Measurements from ENCODE around the gene TSC22D4. TPM values are rescaled to one million over a fixed set of nuclear protein-coding genes. Genes with fewer than 3 reads are reported as not detected.

The TSC22D4 gene
- polyA plus RNA-seq, 1 experiment = 10.2 TPM

GRCh38 chr7:100437150-100438100 is 41.6 kb downstream of the TSC22D4 start:
- no peak overlapping the region for H3K27ac ChIP-seq (ENCODE audit: low read depth, low read length)
- no peaks in the 10 kb centered on the region for H3K9me3 ChIP-seq (ENCODE audit: control insufficient read depth, insufficient read depth, low read length)
- CTCF ChIA-PET = interaction anchor here (1.3 kb wide), 1 partner anchor 254 kb away, joined by 3 read pairs; no protein-coding TSS in a partner anchor
- no peak for TF ChIP-seq CTCF (IDR thresholded peaks at IDR 0.05; ENCODE audit: low read depth, low read length)
- POLR2A ChIA-PET = interaction anchor here (0.6 to 1.8 kb wide), 4 partner anchors 9 to 149 kb away, joined by 3 to 6 read pairs (median 5); partner anchors contain the start of genes FBXO24, LRCH4 and ZCWPW1
- DNase-seq (ENCODE audit: low read depth, low spot score) = no peak
- no peak overlapping the region for H3K4me3 ChIP-seq (ENCODE audit: low read depth, low read length)
- H3K27me3 ChIP-seq (ENCODE audit: control insufficient read depth, insufficient read depth, low read length) = no peaks in the 10 kb centered on the region

DNA sequence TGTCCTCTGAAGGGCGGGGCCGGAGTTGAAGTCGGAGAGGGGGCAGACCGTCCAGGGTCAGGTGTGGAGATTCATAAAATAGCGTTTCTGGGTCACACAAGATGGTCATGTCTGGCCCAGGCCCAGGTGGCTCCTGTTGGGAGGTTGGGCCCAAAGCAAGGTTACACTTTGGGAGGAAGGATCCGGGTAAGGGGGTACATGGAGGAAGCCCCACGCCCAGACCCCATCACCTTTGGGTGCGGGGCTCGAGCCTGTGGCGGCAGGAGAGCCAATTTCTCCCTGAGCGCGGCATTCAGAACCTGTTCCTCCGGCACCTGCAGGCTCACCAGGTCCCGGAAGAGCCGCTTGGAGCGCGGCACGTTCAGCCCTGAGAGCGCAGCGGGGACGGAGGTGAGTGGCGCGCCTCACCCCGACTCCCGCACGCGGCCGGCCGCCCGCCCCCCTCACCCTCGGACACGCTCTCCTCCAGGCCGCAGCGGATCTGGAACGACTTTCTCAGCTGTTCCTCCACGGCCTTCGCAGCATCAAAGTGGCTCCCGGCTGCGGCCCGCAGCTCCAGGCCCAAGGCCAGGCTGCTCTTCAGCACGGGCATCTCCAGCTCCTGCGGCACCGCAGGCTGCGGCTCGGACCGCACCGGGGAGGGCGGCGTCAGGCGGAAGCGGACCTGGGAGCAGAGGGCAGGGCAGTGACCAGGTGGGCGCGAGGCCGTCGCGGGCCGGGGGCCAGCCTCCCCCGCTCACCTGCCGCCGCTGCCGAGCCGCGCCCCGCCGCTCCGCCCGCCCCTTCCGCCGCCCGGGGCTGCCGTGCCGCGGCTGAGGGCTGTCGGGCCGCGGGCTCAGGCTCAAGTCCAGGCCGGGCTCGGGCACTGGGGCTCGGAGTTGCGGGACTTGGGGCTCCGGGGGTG is 43.4 kb downstream of the TSC22D4 start:
- no peak for TF ChIP-seq CTCF (IDR thresholded peaks at IDR 0.05; ENCODE audit: low read depth, low read length)
- DNase-seq (ENCODE audit: low read depth, low spot score) = no peak
- H3K27ac ChIP-seq (ENCODE audit: low read depth, low read length) = peak overlapping the region; percentile 61
- ChIA-PET CTCF (interaction anchor here (0.8 kb wide), 1 partner anchor 129 kb away, joined by 3 read pairs; no protein-coding TSS in a partner anchor), POLR2A (no interaction called here)
- no peaks in the 10 kb centered on the region for H3K27me3 ChIP-seq (ENCODE audit: control insufficient read depth, insufficient read depth, low read length)
- H3K4me3 ChIP-seq (ENCODE audit: low read depth, low read length) = peak overlapping the region; percentile 85
- H3K9me3 ChIP-seq (ENCODE audit: control insufficient read depth, insufficient read depth, low read length) = no peaks in the 10 kb centered on the region; the same call in 1 of the 2 replicates

GRCh38 chr7:100434297-100435144 is 44.5 kb downstream of the TSC22D4 start:
- no peaks in the 10 kb centered on the region; the same call in 1 of the 2 replicates for H3K9me3 ChIP-seq (ENCODE audit: control insufficient read depth, insufficient read depth, low read length)
- no peak overlapping the region for H3K27ac ChIP-seq (ENCODE audit: low read depth, low read length)
- no peak for TF ChIP-seq CTCF (IDR thresholded peaks at IDR 0.05; ENCODE audit: low read depth, low read length)
- CTCF ChIA-PET = interaction anchor here (0.8 to 1.1 kb wide), 2 partner anchors 31 to 130 kb away, joined by 3 to 4 read pairs; no protein-coding TSS in a partner anchor
- POLR2A ChIA-PET = interaction anchor here (0.6 kb wide), 1 partner anchor 23 kb away, joined by 5 read pairs; no protein-coding TSS in a partner anchor
- no peak for DNase-seq (ENCODE audit: low read depth, low spot score)
- peak overlapping the region; percentile 85 for H3K4me3 ChIP-seq (ENCODE audit: low read depth, low read length)
- H3K27me3 ChIP-seq (ENCODE audit: control insufficient read depth, insufficient read depth, low read length) = no peaks in the 10 kb centered on the region

DNA sequence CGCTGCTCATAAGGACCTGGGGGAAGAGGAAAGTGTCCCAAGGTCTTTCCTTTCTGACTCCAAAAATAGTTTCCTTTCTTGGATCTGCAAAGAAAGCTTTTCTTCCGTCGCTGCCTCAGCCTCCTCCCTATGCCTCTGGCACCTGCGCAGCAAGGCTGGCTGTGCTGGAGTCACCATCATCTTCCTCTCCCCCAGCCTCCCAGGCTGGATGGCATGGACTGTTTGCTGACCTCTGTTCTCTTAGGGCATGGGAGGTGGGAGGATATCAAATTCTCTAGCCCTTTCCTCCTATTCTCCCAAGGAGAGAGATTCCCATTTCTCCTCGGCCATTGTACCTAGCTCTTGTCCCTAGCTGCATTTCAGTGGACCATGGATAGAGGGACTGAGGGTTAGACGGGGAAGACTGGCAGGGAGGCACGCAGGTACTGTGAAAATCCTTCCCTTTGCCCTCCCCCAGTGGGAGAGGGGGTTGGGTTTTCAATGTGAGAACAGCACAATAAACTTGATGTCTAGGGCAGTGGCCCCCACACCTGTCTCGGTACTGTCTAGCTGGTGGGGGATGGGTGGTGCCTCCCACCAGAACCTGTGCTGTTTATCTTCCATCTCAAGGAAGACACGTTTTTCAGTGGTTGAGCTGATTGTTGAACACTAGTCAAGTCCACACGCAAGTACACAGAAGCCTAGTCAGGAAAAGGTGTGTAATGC is 45.3 kb downstream of the TSC22D4 start:
- POLR2A ChIA-PET = no interaction called here
- CTCF ChIA-PET = no interaction called here
- Histone ChIP-seq H3K27ac (ENCODE audit: low read depth, low read length) (no peak overlapping the region), H3K4me3 (ENCODE audit: low read depth, low read length) (no peak overlapping the region), H3K9me3 (ENCODE audit: control insufficient read depth, insufficient read depth, low read length) (no peaks in the 10 kb centered on the region; the same call in 1 of the 2 replicates), H3K27me3 (ENCODE audit: control insufficient read depth, insufficient read depth, low read length) (no peaks in the 10 kb centered on the region)
- no peak for TF ChIP-seq CTCF (IDR thresholded peaks at IDR 0.05; ENCODE audit: low read depth, low read length)
- no peak for DNase-seq (ENCODE audit: low read depth, low spot score)
